GM21576 (cell line): ENCODE results near the gene RAB10.

Experiments used
- ATAC-seq: cut with Tn5 transposase; IDR thresholded peaks from one replicate; pipeline ENCODE4 v1.9.1; 2021; ENCODE audit warnings: mild to moderate bottlenecking, moderate library complexity; ENCODE audit not compliant: unreplicated experiment

The RAB10 gene

GRCh38 chr2:26175466-26176278 lies 141.8 kb downstream of the RAB10 start:
- no peak for ATAC-seq

- ATAC-seq: no peak
These were observed 142.4 kb downstream of the RAB10 start for GRCh38 chr2:26176279-26176615.

- ATAC-seq: no peak
These were observed 143.2 kb downstream of the RAB10 start for GRCh38 chr2:26177122-26177521.

GRCh38 chr2:26178246-26178645 lies 144.4 kb downstream of the RAB10 start:
- no peak for ATAC-seq

- ATAC-seq: no peak
These were observed 145.0 kb downstream of the RAB10 start for GRCh38 chr2:26178746-26179436.

- ATAC-seq: no peak
These were observed 145.6 kb downstream of the RAB10 start for GRCh38 chr2:26179446-26179913.

- no peak for ATAC-seq
These were observed 148.6 kb downstream of the RAB10 start for GRCh38 chr2:26182441-26182840.

GRCh38 chr2:26182887-26183630 lies 149.2 kb downstream of the RAB10 start:
- no peak for ATAC-seq

GRCh38 chr2:26184121-26184520 lies 150.2 kb downstream of the RAB10 start:
- no peak for ATAC-seq

- ATAC-seq: peak; percentile 65
These were observed 150.8 kb downstream of the RAB10 start for GRCh38 chr2:26184555-26185303.

GRCh38 chr2:26185304-26185928 lies 151.5 kb downstream of the RAB10 start:
- no peak for ATAC-seq

- no peak for ATAC-seq
These were observed 152.3 kb downstream of the RAB10 start for GRCh38 chr2:26185954-26186770.
